PFSK-1 (cell line): Measurements from ENCODE around the gene NID1.

Experiments
- POLR2AphosphoS5 ChIP-seq: IDR thresholded peaks from 2 replicates; pipeline ENCODE4 v1.6.1; 2012; ENCODE audit warnings: low read depth, mild to moderate bottlenecking, control low read depth, low read length, moderate library complexity
- REST ChIP-seq, 2 experiments: IDR thresholded peaks; 2 replicates each; pipeline versions ENCODE4 v1.6.1 to v1.8.0; 2011 to 2012; ENCODE audit warnings: low read depth in 2 of 2, low read length in 2 of 2, control low read depth in 1 of 2, inconsistent platforms in 1 of 2, mild to moderate bottlenecking in 1 of 2, moderate library complexity in 1 of 2; ENCODE audit not compliant: insufficient read depth in 1 of 2
- SIN3A ChIP-seq: IDR thresholded peaks from 2 replicates; pipeline ENCODE4 v1.6.1; 2012; ENCODE audit warnings: mild to moderate bottlenecking, low read length, moderate library complexity, borderline replicate concordance; ENCODE audit not compliant: insufficient read depth
- TAF1 ChIP-seq: IDR thresholded peaks from 2 replicates; pipeline ENCODE4 v1.6.1; 2012; ENCODE audit warnings: low read length, control low read depth, borderline replicate concordance; ENCODE audit not compliant: insufficient read depth

- TF ChIP-seq POLR2AphosphoS5 (no peak), REST (IDR thresholded peaks at IDR 0.05; ENCODE audit: insufficient read depth in 1 of 2, low read depth in 2 of 2, low read length in 2 of 2) (no peak), TAF1 (no peak), SIN3A (no peak)
Measured at GRCh38 chr1:235996048-235996785, 68.7 kb downstream of the NID1 start.
